ACC112 (cell line): ENCODE results near the gene COL8A1.
"Not testable (repeated sequence)": the region's sequence is repeated elsewhere in the genome, so short reads cannot be mapped to it uniquely, and the experiment has no call there.

Experiments
- H2AFZ ChIP-seq: fragments of 200-600 bp; sonication (generic); one replicate; pipeline ENCODE4 v1.6.0; 2017; ENCODE audit warnings: antibody characterized with exemption, low read length; ENCODE audit not compliant: unreplicated experiment
- H3K27ac ChIP-seq: fragments of 200-600 bp; sonication (generic); 2 replicates; pipeline ENCODE4 v1.5.1; 2014; ENCODE audit warnings: low read depth, mild to moderate bottlenecking, antibody characterized with exemption, low read length, moderate library complexity
- H3K27me3 ChIP-seq: fragments of 200-600 bp; sonication (generic); 2 replicates; pipeline ENCODE4 v1.6.1; 2014; ENCODE audit warnings: mild to moderate bottlenecking, antibody characterized with exemption, low read length, moderate library complexity, mixed read lengths; ENCODE audit not compliant: insufficient read depth
- H3K36me3 ChIP-seq: fragments of 200-600 bp; sonication (generic); 2 replicates; pipeline ENCODE4 v1.6.1; 2016; ENCODE audit warnings: mild to moderate bottlenecking, antibody characterized with exemption, low read length, moderate library complexity, mixed read lengths; ENCODE audit not compliant: insufficient read depth
- H3K4me1 ChIP-seq: fragments of 200-600 bp; sonication (generic); one replicate; pipeline ENCODE4 v1.6.1; 2016; ENCODE audit warnings: low read length, mixed read lengths; ENCODE audit not compliant: insufficient read depth, unreplicated experiment, control insufficient read depth
- H3K4me3 ChIP-seq: fragments of 200-600 bp; sonication (generic); 2 replicates; pipeline ENCODE4 v1.5.1; 2014; ENCODE audit warnings: mild to moderate bottlenecking, low read depth, low read length
- H3K79me2 ChIP-seq: fragments of 200-600 bp; sonication (generic); one replicate; pipeline ENCODE4 v1.6.0; 2016; ENCODE audit warnings: low read length; ENCODE audit not compliant: control insufficient read depth, unreplicated experiment, insufficient read depth

COL8A1 gene

DNA sequence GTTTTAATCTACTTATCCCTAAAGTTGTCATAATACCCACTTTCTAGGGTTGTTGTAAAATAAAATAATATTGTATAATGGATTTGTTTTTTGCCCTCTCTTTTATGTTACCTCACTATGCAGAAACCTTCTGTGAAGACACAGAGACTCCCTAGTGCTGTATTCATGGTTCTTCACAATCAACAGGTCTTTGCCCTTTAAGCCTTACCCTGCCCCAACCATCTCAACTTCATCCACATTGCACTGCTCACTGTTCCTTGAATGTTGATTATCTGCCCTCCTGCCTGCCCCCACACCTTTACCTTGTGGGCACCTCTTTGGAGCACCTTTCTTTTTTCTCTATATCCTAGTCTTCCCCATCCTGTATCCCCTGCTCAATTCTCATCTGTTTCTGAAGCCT lies 200.4 kb downstream of the COL8A1 start:
- peaks cover 2% of the 10 kb centered on the region for H3K4me1 ChIP-seq
- H3K4me3 ChIP-seq: no peak overlapping the region
- no peak overlapping the region for H3K27ac ChIP-seq
- H3K36me3 ChIP-seq: no peaks in the 10 kb centered on the region
- no peaks in the 10 kb centered on the region for H3K27me3 ChIP-seq
- H3K79me2 ChIP-seq: peaks cover 12% of the 10 kb centered on the region
- H2AFZ ChIP-seq: no peak overlapping the region

DNA sequence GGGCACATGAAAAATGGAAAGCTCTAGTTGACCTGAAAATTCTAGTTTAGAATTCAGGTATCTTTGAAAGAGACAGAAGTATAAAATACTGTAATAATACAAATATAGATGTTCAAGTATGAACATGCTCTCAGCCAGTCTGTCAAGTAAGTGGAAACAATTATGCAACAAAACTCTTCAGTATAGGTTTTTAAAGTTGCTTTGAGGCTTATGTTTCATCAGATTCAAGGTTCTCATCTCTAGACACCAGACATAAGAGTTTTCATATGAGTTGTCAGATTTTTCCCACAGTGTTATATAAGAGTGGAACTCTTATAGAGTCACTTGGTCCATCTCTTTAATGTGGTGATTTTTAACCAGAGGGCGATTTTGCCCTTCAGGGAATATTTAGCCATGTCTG lies 201.2 kb downstream of the COL8A1 start:
- Histone ChIP-seq H3K36me3 (no peaks in the 10 kb centered on the region), H3K79me2 (peaks cover 10% of the 10 kb centered on the region), H3K27me3 (no peaks in the 10 kb centered on the region), H3K27ac (no peak overlapping the region), H2AFZ (no peak overlapping the region), H3K4me3 (no peak overlapping the region), H3K4me1 (peaks cover 7% of the 10 kb centered on the region)

DNA sequence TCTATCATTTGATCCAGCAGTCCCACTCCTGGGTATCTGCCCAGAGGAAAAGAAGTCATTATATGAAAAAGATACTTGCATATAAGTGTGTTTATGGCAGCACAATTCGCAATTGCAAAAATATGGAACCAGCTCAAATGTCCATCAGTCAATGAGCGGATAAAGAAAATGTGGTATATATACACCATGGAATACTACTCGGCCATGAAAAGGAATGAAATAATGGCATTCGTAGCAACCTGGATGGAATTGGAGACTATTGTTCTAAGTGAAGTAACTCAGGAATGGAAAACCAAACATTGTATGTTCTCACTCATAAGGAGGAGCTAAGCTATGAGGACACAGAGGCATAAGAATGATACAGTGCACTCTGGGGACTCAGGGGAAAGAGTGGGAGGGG lies 203.6 kb downstream of the COL8A1 start:
- H3K4me1 ChIP-seq: peaks cover 30% of the 10 kb centered on the region
- not testable (repeated sequence) for H3K36me3 ChIP-seq, H3K4me3 ChIP-seq, H2AFZ ChIP-seq, H3K27ac ChIP-seq, H3K79me2 ChIP-seq, H3K27me3 ChIP-seq

DNA sequence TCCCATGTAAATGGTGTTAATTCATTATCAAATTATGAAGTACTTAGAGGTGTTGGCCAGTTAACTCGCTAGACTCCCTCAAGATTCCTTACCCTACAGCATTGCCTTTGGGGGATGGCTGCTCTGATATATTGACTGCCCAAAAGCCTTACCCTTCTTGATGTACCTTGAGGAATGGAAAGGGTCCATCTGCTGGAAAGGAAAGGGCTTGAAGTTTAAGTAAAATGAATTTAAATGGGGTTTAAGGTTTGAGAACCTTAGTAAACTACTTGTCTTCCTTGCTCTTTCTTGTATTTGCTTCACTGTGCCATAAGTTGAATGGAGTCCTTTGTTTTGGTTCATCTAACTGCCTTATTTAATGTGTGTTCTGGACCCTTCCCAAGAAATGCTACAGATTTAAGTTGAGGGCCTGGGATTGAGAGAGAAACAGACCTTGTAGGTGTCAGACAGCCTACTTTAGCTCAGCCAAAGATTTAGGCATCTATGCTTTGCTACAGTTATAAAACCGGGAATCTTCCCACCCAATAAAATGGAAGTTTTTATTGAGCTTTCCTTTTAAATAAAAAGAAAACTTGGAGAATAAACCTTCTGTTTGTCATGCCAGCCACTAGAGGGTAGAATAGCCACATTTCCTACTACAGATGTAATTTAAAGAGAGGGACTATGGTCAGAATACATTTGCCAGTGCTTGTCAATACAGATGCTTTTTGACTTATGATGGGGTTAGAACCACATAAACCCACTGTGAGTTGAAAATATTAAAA lies 204.6 kb downstream of the COL8A1 start:
- Histone ChIP-seq H3K27me3 (no peaks in the 10 kb centered on the region), H3K79me2 (peaks cover 9% of the 10 kb centered on the region), H3K4me1 (peaks cover 37% of the 10 kb centered on the region), H3K36me3 (no peaks in the 10 kb centered on the region), H3K27ac (peak overlapping the region; percentile 47), H2AFZ (peak overlapping the region; percentile 28), H3K4me3 (peak overlapping the region; percentile 49)

GRCh38 chr3:99843590-99844258 lies 205.3 kb downstream of the COL8A1 start:
- no peaks in the 10 kb centered on the region for H3K27me3 ChIP-seq
- H3K36me3 ChIP-seq: no peaks in the 10 kb centered on the region
- no peak overlapping the region for H2AFZ ChIP-seq
- peaks cover 13% of the 10 kb centered on the region for H3K79me2 ChIP-seq
- H3K4me3 ChIP-seq: no peak overlapping the region
- H3K4me1 ChIP-seq: peaks cover 37% of the 10 kb centered on the region
- H3K27ac ChIP-seq: peak overlapping the region; percentile 21

- Histone ChIP-seq H3K4me3 (no peak overlapping the region), H3K79me2 (peaks cover 26% of the 10 kb centered on the region), H2AFZ (no peak overlapping the region), H3K27me3 (no peaks in the 10 kb centered on the region), H3K36me3 (peaks cover 5% of the 10 kb centered on the region; the same call in 1 of the 2 replicates), H3K27ac (peak overlapping the region; percentile 83; the same call in 1 of the 2 replicates), H3K4me1 (peaks cover 37% of the 10 kb centered on the region)
These were observed 206.9 kb downstream of the COL8A1 start for GRCh38 chr3:99845331-99845730.

DNA sequence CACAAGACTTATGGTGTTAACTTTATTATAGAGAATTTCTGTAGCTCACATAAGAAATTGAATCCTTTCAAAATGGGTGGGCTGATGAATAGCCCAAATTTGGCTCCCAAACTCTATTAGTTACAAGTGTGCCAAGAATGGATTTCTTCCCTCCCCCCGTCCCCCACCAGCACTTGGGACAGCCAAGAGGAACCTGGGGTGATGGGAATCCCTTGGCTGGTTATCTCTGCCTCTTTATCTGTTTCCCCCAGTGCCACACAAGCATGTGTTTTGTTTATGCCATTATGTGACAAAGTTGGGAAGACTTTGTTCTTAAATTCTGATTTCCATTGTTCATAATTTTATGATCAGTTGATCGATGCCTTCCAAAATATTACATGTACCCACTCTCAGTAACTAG lies 207.6 kb downstream of the COL8A1 start:
- Histone ChIP-seq H3K36me3 (peaks cover 9% of the 10 kb centered on the region; the same call in 1 of the 2 replicates), H3K4me3 (no peak overlapping the region), H3K4me1 (peaks cover 37% of the 10 kb centered on the region), H3K79me2 (peaks cover 30% of the 10 kb centered on the region), H3K27ac (peak overlapping the region; percentile 83), H2AFZ (no peak overlapping the region), H3K27me3 (no peaks in the 10 kb centered on the region)

DNA sequence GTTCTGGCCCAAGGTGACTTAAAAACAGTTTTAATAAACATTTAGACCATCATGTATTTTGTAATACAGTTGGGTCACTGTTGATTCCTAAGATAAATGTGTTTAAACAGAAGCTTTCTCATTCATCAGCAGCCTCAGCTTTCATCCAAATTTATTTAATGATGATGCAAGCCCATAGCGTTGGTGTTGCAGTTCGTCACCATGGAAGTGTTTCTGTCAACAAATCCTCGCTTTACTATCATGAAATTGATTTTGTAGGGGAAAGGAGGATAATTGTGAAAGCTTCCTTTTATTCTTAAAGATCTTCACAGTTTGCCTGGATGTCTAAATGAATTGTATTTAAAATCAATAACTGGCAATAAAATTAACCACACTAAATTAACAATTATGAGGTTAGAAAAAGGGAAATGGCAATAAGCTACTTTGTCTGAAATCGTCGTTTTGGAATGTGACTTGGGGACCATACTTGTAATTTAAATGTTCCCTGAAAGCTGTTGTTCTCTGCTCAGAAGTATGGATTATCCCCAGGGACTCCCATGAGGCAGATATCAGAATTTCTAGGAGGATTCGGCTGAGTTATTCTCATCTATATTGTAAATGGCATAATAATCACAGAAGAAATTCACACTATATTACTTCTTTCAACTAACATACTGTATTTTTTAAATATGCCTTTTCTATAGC lies 208.2 kb downstream of the COL8A1 start:
- Histone ChIP-seq H3K27me3 (no peaks in the 10 kb centered on the region), H3K79me2 (peaks cover 35% of the 10 kb centered on the region), H2AFZ (no peak overlapping the region), H3K36me3 (peaks cover 9% of the 10 kb centered on the region), H3K4me3 (no peak overlapping the region), H3K27ac (peak overlapping the region; percentile 83), H3K4me1 (peaks cover 37% of the 10 kb centered on the region)

DNA sequence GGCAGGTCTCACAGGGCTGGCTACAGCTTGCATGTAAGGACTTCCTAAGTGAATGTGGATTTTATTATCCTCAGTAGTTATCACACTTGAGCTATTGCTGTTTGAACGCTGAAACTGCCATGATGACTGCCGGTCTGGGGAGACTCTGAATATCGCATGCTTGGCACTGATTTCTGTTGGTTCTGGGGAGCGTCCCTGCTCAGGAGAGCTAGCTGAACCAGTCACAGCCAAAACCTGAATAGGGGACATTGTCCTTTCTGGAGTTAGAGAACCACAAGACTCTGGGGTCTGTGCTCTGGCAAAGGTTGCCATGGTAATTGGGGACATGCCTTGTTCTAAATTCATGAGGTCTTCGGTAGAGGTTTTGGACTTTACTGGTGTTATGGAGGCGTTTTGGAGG lies 210.0 kb downstream of the COL8A1 start:
- H3K27me3 ChIP-seq: no peaks in the 10 kb centered on the region
- H3K4me1 ChIP-seq: peaks cover 37% of the 10 kb centered on the region
- H3K79me2 ChIP-seq: peaks cover 46% of the 10 kb centered on the region
- no peak overlapping the region for H2AFZ ChIP-seq
- no peak overlapping the region for H3K27ac ChIP-seq
- no peak overlapping the region for H3K4me3 ChIP-seq
- H3K36me3 ChIP-seq: peaks cover 14% of the 10 kb centered on the region
